Esophagus mucosa (tissue), 1 donor: ENCODE data around the gene TRPC3. TPM values are rescaled to one million over a fixed set of nuclear protein-coding genes. Genes with fewer than 3 reads are reported as not detected.
"Not testable (repeated sequence)": the region's sequence is repeated elsewhere in the genome, so short reads cannot be mapped to it uniquely, and the experiment has no call there.

ENCODE experiments used
- ATAC-seq: fragments of 200-7000 bp; cut with Tn5 transposase; one replicate; pipeline ENCODE4 v1.9.1; 2020
- total RNA-seq: library from RNA; stranded (reverse); gene quantifications from one replicate; pipeline ENCODE4 v1.2.4, GENCODE V29; 2023
- donor health status: DM: yes; HTN: yes; CAD: no.

TRPC3 gene
- total RNA-seq, 1 donor from 2014 or later = not detected

GRCh38 chr4:121943941-121944340 lies 7.9 kb downstream of the TRPC3 start:
- no peak for ATAC-seq

DNA sequence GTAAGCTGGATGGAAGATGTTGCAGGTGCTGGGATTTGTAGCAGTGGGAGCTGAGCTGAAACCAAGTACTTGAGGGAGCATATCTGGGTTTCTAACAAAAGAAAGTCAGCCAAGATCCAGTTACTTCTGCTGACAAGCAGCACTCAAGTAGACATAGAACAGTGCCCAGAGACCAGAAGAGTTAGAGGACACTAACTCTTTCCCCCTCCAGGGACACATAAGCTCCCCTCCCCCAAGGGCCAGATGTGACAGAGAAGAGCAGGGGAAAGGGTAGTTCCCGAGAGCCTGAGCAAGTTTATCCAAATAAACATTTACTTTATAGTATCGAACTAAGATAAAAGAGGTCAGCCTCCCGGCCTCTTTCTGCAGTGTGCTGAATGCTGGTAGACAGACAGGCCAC lies 12.2 kb downstream of the TRPC3 start:
- no peak for ATAC-seq

- no peak for ATAC-seq
These were observed 13.4 kb downstream of the TRPC3 start for GRCh38 chr4:121938282-121939092.

GRCh38 chr4:121936101-121936500 lies 15.8 kb downstream of the TRPC3 start:
- ATAC-seq = no peak

GRCh38 chr4:121934635-121935034 lies 17.2 kb downstream of the TRPC3 start:
- no peak for ATAC-seq

GRCh38 chr4:121932212-121932974 lies 19.5 kb downstream of the TRPC3 start:
- no peak for ATAC-seq

GRCh38 chr4:121930304-121930703 lies 21.6 kb downstream of the TRPC3 start:
- no peak for ATAC-seq

DNA sequence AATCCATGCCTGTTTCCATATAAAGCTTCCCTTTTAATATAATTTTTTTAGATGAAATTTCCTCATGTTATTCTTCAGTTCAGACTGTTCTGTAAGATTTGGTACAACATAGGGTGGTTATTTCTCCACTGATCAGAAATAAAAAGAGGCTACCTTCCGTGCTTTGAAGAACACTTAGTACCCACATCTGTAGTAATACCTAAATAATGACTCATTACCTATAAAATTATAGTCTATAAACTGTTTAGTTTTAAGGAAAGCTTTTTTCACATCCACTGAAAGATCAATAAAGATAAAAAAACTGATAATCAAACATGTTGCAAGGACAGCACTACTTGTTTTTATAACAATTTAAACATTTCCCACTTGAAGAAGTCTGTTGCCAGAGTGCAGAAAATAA lies 23.9 kb downstream of the TRPC3 start:
- no peak for ATAC-seq

DNA sequence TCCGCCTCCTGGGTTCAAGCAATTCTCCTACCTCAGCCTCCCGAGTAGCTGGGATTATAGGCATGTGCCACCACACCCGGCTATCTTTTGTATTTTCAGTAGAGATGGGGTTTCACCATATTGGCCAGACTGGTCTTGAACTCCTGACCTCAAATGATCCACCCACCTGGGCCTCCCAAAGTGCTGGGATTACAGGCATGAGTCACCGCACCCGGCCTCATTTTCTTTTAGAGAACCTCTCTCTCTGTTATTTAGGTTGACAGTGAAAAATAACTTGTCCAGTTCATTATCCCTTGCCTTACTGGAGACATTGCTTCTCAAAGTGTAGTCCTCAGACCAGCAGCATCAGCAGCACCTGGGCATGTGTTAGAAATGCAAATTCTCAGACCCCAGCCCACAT lies 25.4 kb downstream of the TRPC3 start:
- ATAC-seq = not testable (repeated sequence)

GRCh38 chr4:121923306-121923705 lies 28.6 kb downstream of the TRPC3 start:
- ATAC-seq = peak; percentile 81

GRCh38 chr4:121913667-121914066 lies 38.2 kb downstream of the TRPC3 start:
- ATAC-seq = no peak

GRCh38 chr4:121908346-121908745 lies 43.5 kb downstream of the TRPC3 start:
- no peak for ATAC-seq

DNA sequence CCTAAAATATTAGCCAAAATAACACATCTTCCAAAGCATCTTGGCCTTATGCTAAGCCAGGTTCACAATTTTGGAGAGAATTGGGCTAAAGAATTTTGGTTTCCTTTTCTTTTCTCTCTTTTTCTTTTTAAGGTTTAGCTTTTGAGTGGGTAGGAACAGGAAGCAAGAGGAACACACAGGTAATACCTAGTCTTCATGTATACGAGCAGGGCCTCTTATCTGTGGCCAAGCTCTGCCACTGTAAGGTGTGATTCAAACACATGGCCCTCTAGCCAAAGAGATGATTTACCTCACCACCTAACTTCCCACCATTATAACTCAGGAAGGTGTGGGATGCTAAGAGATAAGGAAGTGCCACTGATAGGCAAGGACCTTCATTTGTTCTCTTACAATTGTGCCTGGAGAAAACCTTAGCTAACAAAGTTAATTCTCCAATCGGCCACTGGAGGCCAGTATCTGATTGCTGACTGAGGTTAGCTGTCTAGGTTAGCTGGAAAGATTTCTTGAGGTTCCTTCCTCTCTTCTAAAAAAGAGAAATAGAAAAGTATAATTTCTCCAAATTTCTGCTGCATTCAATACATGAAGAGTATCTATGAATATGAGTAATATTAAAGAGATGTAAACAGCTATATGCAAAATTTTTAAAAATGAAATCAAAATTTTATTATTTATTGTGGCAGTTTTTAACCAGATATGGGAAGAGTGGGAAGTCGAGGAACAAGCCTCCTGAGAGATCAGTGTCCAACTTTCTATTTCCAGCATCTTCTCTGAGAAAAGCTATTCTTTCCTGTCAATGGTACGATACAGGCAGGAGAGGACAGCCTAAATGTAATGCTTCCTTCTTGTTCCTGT lies 51.5 kb downstream of the TRPC3 start:
- peak; percentile 59 for ATAC-seq

DNA sequence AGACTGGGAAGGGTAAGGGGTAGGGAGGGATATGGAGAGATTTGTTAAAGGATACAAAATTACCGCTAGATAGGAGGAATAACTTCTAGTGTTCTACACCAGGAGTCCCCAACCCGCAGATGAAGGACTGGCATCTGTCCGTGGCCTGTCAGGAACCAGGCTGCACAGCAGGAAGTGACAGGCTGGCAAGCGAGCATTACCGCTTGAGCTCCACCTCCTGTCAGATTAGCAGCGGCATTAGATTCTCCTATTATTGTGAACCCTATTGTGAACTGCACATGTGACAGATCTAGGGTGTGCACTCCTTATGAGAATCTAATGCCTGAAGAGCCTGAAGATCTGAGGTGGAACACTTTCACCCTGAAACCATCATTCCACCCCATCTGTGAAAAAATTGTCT lies 53.7 kb downstream of the TRPC3 start:
- ATAC-seq = peak; percentile 66

DNA sequence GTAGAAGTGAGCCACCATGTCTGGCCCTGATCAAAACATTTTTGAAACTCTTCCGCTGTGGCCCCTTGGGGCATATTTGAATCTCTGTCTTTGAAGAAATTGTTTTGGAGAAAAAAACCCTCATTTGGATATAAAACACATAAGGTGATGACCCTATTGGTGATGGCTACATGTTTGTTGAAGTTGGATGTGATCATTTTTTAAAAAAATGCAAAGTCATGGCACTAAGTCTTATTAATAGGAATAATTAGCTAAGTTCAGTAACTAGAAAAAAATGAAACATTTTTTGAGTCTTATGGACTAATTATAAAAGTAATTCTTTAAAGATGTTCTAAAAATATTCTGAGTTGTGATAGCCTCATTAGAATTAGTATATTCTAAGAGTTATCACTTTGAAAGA lies 63.7 kb downstream of the TRPC3 start:
- ATAC-seq = no peak

GRCh38 chr4:121885115-121885514 lies 66.7 kb downstream of the TRPC3 start:
- ATAC-seq = no peak

DNA sequence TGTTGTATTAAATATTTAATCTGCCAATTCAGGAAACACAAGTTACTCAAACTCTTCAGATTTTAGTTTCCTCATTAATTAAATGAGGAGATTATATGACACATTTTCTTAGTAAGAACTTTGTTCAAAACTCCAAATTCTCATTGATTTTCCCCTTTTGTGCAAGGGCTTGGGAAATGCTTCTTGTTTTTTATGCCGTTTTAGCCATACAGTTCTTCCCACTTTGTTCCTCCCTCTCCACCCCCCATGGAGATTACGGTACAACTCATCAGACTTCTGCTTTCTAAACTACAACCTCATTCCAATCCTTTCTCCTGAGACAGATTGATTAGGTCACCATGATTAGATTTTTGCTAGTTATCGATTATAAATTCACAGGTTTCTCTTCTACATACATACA lies 70.7 kb downstream of the TRPC3 start:
- no peak for ATAC-seq

GRCh38 chr4:121879135-121879534 lies 72.7 kb downstream of the TRPC3 start:
- no peak for ATAC-seq

DNA sequence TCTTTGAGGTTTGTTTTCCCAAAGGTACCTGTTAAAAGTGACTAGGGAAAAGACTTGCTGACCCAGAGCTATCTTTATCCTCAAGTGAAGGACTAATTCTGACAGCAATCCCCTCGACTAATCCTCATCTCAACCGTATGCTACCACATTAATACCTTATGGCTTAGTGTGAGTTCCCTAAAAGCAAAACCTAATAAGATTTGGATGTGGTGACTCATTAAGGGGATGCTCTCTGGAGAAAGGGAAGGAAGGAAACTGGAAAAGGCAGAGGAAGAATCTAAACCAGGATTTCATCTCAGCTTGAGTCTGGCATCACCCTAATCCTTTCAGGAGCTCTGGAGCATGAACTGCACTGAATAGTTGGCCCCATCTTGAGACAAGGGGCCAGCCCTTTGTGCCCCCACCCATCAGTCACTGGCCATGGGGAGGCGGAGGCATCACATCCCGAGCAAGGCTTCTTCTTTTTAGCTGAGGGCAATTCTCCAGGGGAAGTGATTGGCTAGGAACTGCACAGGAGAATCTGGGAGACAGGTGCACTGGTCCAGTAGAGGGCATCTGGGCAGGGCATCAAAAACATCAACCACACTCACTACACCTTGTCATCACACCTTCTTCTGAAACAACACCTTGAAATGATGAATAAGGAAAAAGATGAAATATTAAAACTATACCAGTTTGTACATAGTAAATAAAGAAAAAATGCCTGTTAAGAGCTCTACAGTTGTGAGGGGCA lies 74.7 kb downstream of the TRPC3 start:
- no peak for ATAC-seq

GRCh38 chr4:121876070-121876469 lies 75.8 kb downstream of the TRPC3 start:
- ATAC-seq = no peak

GRCh38 chr4:121875652-121876051 lies 76.2 kb downstream of the TRPC3 start:
- no peak for ATAC-seq

GRCh38 chr4:121873604-121874003 lies 78.3 kb downstream of the TRPC3 start:
- no peak for ATAC-seq
